Skeletal muscle tissue (tissue), 4 donors: Measurements from ENCODE around the gene HARS1. TPM values are rescaled to one million over a fixed set of nuclear protein-coding genes. Genes with fewer than 3 reads are reported as not detected.
"Not testable (repeated sequence)": the region's sequence is repeated elsewhere in the genome, so short reads cannot be mapped to it uniquely, and the experiment has no call there.

Source experiments
- H3K27ac ChIP-seq: one replicate; pipeline ENCODE4 v1.7.0; 2013; ENCODE audit warnings: mild to moderate bottlenecking, low read depth, low read length, inconsistent platforms
- H3K27me3 ChIP-seq, 3 donors: one replicate each; pipeline ENCODE4 v1.7.0; 2013; ENCODE audit warnings: low read length in 3 of 3; ENCODE audit not compliant: control insufficient read depth in 3 of 3, insufficient read depth in 3 of 3
- H3K36me3 ChIP-seq, 3 donors: one replicate each; pipeline ENCODE4 v1.7.0; 2013; ENCODE audit warnings: low read length in 3 of 3; ENCODE audit not compliant: control insufficient read depth in 3 of 3, insufficient read depth in 3 of 3
- H3K4me1 ChIP-seq, 3 donors: one replicate each; pipeline ENCODE4 v1.7.0; 2013; ENCODE audit warnings: low read length in 3 of 3, mild to moderate bottlenecking in 3 of 3; ENCODE audit not compliant: control insufficient read depth in 3 of 3, insufficient read depth in 3 of 3
- H3K4me3 ChIP-seq, 3 donors: one replicate each; pipeline ENCODE4 v1.7.0; 2013; ENCODE audit warnings: low read length in 3 of 3
- H3K9ac ChIP-seq, 3 donors: one replicate each; pipeline ENCODE4 v1.7.0; 2013; ENCODE audit warnings: low read length in 3 of 3, mild to moderate bottlenecking in 3 of 3, moderate library complexity in 2 of 3, low read depth in 1 of 3
- H3K9me3 ChIP-seq, 3 donors: one replicate each; pipeline ENCODE4 v1.7.0; 2013; ENCODE audit warnings: low read length in 3 of 3; ENCODE audit not compliant: control insufficient read depth in 3 of 3
- total RNA-seq: library from RNA; depleted of rRNA; stranded (reverse); fragments of >200 nt; gene quantifications from one replicate; pipeline ENCODE4 v1.2.3, GENCODE V29; 2014
- donor health status: Osteomylitis.

Gene HARS1
- total RNA-seq, 1 donor from 2014 or later, result 40.2 TPM

GRCh38 chr5:140713562-140714094 is 22.5 kb upstream of the HARS1 start:
- no peak overlapping the region for H3K4me3 ChIP-seq
- peaks cover 2 to 4% (median 3%) of the 10 kb centered on the region in 3 donors for H3K4me1 ChIP-seq
- H3K9me3 ChIP-seq, result no peaks in the 10 kb centered on the region
- no peak overlapping the region for H3K9ac ChIP-seq
- no peaks in the 10 kb centered on the region for H3K27me3 ChIP-seq
- no peak overlapping the region for H3K27ac ChIP-seq
- no peaks in the 10 kb centered on the region for H3K36me3 ChIP-seq

DNA sequence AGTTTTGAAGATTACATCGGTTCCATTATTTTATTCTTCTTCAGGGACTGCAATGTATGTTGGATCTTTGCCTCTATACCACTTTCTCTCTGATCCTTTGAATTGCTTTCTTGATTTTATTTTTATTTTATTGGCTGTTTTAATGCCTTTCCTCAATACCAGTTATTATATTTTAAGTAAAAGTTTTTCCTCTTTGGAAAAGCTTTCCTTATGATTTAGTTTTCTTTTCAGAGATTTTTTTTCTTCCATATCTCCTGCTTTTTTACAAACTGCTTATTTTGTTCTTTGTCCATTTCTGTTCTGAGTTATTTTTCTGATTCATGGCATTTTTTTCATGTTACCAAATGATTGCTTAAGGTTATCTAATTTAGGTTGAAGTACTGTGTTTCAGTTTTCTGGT is 20.6 kb upstream of the HARS1 start:
- H3K36me3 ChIP-seq, result peaks cover 0 to 2% (median 0%) of the 10 kb centered on the region in 3 donors
- no peak overlapping the region for H3K4me3 ChIP-seq
- no peaks in the 10 kb centered on the region for H3K9me3 ChIP-seq
- no peak overlapping the region for H3K9ac ChIP-seq
- no peaks in the 10 kb centered on the region for H3K27me3 ChIP-seq
- peaks cover 2 to 4% (median 3%) of the 10 kb centered on the region in 3 donors for H3K4me1 ChIP-seq
- no peak overlapping the region for H3K27ac ChIP-seq

DNA sequence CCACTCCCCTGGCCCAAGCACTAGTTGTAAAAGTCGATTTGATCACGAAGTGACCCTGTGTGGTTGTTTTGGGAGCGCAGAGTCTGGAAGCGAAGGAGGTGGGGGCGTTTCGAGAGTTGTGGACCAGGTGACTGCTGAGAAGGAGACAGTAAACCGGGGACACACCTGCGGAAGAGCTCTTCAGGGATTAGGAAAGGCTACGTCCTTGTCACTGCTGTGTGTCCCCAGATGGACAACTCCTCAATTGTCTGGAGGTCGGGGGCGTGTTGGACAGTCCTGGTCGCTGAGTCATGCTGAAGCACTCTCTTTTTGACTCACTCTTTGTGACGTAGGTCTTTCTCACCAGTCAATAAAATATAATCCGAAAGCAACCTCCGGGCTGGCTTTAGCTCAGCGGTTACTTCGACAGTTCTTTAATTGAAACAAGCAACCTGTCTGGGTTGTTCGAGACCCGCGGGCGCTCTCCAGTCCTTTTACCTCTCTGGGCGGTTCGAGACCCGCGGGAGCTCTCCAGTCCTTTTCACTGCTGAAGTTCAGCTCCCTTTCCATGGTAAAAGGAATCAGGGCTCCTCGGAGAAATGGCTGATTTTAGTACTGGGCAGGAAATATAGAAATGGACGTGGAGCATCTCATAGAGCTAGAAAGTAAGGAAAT is 19.9 kb upstream of the HARS1 start:
- peak overlapping the region; percentile 95 for H3K27ac ChIP-seq

GRCh38 chr5:140708787-140709186 is 17.6 kb upstream of the HARS1 start:
- not testable (repeated sequence) for H3K9ac ChIP-seq, H3K4me3 ChIP-seq, H3K9me3 ChIP-seq, H3K27me3 ChIP-seq, H3K4me1 ChIP-seq, H3K27ac ChIP-seq
- peaks cover 18 to 28% (median 23%) of the 10 kb centered on the region in 3 donors for H3K36me3 ChIP-seq

More for the DNA sequence above, 19.9 kb upstream of the HARS1 start:
- peak overlapping the region; percentile 58 to 74 (median 63) for H3K9ac ChIP-seq
- no peaks in the 10 kb centered on the region for H3K27me3 ChIP-seq
- H3K36me3 ChIP-seq, result peaks cover 2 to 7% (median 2%) of the 10 kb centered on the region in 3 donors
- H3K4me3 ChIP-seq, result peak overlapping the region; percentile 73 to 89 (median 84)
- no peaks in the 10 kb centered on the region for H3K9me3 ChIP-seq
- H3K4me1 ChIP-seq, result peaks cover 2 to 4% (median 3%) of the 10 kb centered on the region in 3 donors

- Histone ChIP-seq H3K9me3 (no peaks in the 10 kb centered on the region), H3K27ac (no peak overlapping the region), H3K27me3 (no peaks in the 10 kb centered on the region), H3K36me3 (peaks cover 21 to 35% (median 30%) of the 10 kb centered on the region in 3 donors), H3K9ac (no peak overlapping the region), H3K4me1 (peaks cover 2 to 4% (median 3%) of the 10 kb centered on the region in 3 donors), H3K4me3 (no peak overlapping the region)
Observed at GRCh38 chr5:140707812-140708211, 16.6 kb upstream of the HARS1 start.

DNA sequence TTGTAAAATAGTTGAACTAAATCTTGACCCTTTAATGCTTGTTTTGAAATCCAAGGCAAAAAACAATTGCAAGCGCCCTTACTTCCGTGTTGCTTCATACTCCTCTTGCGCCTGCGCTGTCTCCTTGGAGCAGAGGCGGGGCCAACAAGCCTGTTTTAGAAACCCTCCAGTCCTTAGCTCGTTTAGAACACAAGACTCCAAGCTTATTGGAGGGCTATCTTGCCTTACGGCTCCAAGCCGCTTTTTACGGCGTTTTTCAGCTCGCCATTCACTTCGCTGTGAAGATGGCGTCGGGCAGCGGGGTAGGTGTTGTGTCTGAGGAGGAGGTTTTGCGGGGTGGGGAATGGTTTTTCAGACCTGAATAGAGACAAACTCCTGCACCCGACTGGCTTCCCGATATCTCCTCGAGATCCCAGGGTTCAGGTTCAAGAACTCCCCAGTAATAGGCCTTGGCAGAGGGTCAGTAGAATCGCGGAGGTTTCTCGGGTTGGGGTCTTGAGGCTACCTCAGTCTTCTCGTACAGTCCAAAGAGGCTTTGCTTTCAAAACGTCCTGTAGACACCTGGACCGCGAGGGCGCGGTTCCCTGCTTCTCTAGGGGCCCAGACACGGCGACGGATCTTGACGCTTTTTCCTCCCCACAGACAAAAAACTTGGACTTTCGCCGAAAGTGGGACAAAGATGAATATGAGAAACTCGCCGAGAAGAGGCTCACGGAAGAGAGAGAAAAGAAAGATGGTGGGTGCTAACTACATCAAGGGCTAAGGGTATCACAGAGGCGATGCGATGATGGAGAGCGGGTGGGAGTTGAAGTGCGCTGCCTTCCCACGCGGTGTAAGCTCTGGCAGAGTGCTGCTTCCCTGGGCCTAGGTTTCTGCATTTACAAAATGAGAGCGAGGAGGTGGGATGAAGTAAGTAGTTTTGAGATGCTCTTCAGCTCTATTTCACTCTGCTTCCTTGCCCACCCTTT is 9.3 kb upstream of the HARS1 start, which contains the start of gene ZMAT2:
Gene ZMAT2, plus strand, starts transcription at position 271 of the 968 bp plus-strand sequence. Its CDS starts 14 bp downstream, at position 285.
- Histone ChIP-seq H3K9ac (peak within 1 kb of the TSS; percentile 90 to 97 (median 92)), H3K27me3 (no peaks in the 10 kb centered on the region), H3K4me1 (peaks cover 10 to 19% (median 15%) of the 10 kb centered on the region in 3 donors), H3K36me3 (peaks cover 60 to 81% (median 80%) of the 10 kb centered on the region in 3 donors), H3K27ac (peak within 1 kb of the TSS; percentile 77), H3K9me3 (no peaks in the 10 kb centered on the region), H3K4me3 (peak within 1 kb of the TSS; percentile 91 to 94 (median 93))

- H3K9ac ChIP-seq, result no peak overlapping the region
- no peaks in the 10 kb centered on the region for H3K27me3 ChIP-seq
- H3K4me1 ChIP-seq, result peaks cover 17 to 32% (median 27%) of the 10 kb centered on the region in 3 donors
- no peaks in the 10 kb centered on the region for H3K9me3 ChIP-seq
- no peak overlapping the region for H3K4me3 ChIP-seq
- H3K36me3 ChIP-seq, result peaks cover 58 to 69% (median 65%) of the 10 kb centered on the region in 3 donors
- no peak overlapping the region for H3K27ac ChIP-seq
Observed at GRCh38 chr5:140696891-140697492, 5.8 kb upstream of the HARS1 start.

GRCh38 chr5:140694276-140694675 is 3.1 kb upstream of the HARS1 start:
- Histone ChIP-seq H3K9me3 (no peaks in the 10 kb centered on the region), H3K27ac (no peak overlapping the region), H3K9ac (no peak overlapping the region), H3K4me1 (peaks cover 15 to 28% (median 25%) of the 10 kb centered on the region in 3 donors), H3K36me3 (peaks cover 50 to 58% (median 55%) of the 10 kb centered on the region in 3 donors), H3K27me3 (no peaks in the 10 kb centered on the region), H3K4me3 (no peak overlapping the region)

- H3K9me3 ChIP-seq, result no peaks in the 10 kb centered on the region
- H3K9ac ChIP-seq, result peak overlapping the region; percentile 95 to 99 (median 95)
- H3K36me3 ChIP-seq, result peaks cover 17 to 26% (median 18%) of the 10 kb centered on the region in 3 donors
- peak overlapping the region; percentile 95 to 98 (median 98) for H3K4me3 ChIP-seq
- peak overlapping the region; percentile 80 for H3K27ac ChIP-seq
- H3K27me3 ChIP-seq, result no peaks in the 10 kb centered on the region
- H3K4me1 ChIP-seq, result peaks cover 15 to 28% (median 25%) of the 10 kb centered on the region in 3 donors
Observed at GRCh38 chr5:140690376-140690932, 716 bp downstream of the HARS1 start.
